Mucosa of descending colon (tissue), 3 donors: Measurements from ENCODE around the gene SMARCD1. TPM values are rescaled to one million over a fixed set of nuclear protein-coding genes. Genes with fewer than 3 reads are reported as not detected.

Experiments
- ATAC-seq: fragments of 200-7000 bp; cut with Tn5 transposase; one replicate; pipeline ENCODE4 v1.9.1; 2020; ENCODE audit warnings: mild to moderate bottlenecking, moderate library complexity
- DNase-seq, 3 donors: peaks; one replicate each; pipeline ENCODE4 v3.0.0-alpha.2; 2020
- H3K36me3 ChIP-seq: fragments of 200-600 bp; one replicate; pipeline ENCODE4 v1.8.0; 2021; ENCODE audit warnings: low read depth, mild to moderate bottlenecking
- H3K4me1 ChIP-seq: fragments of 200-600 bp; one replicate; pipeline ENCODE4 v1.8.0; 2021; ENCODE audit warnings: low read depth, mild to moderate bottlenecking
- H3K4me3 ChIP-seq: fragments of 200-600 bp; one replicate; pipeline ENCODE4 v1.8.0; 2021; ENCODE audit warnings: mild to moderate bottlenecking
- H3K9me3 ChIP-seq: fragments of 200-600 bp; one replicate; pipeline ENCODE4 v1.8.0; 2021; ENCODE audit warnings: mild to moderate bottlenecking
- intact Hi-C, 2 donors: fragments of 100-400 bp; cut with DNase I in 1 of 2; cut with micrococcal nuclease in 1 of 2; formaldehyde crosslinking; loops; one replicate each; pipeline versions ENCODE4 v1.11.0 to v1.11.1; 2022; cut with DNase I, micrococcal nuclease
- total RNA-seq, 3 donors: library from RNA; stranded (reverse); fragmentation: NEBNext Ultra II Directional in 2 of 3; extraction: Animal tissue kit (Norgen Biotek cat#: 25700) in 2 of 3; gene quantifications; one replicate each; pipeline versions ENCODE4 v1.2.1 to v1.2.4, GENCODE V29; 2021 to 2023
- TF ChIP-seq, protein P1 (sequence below): fragments of 200-600 bp; IDR thresholded peaks from one replicate; pipeline ENCODE4 v1.8.0; 2022; ENCODE audit warnings: antibody characterized with exemption, mild to moderate bottlenecking
- donor health status: DM: no; HTN: no; CAD: no; lungs with moderate emphysema.
- donor health status: DM: no; HTN: no; CAD: no.
- donor health status: DM: no; HTN: yes; CAD: no.

SMARCD1 gene
- total RNA-seq, 3 donors from 2014 or later, result 34.2 to 44.9 (median 38.9) TPM

DNA sequence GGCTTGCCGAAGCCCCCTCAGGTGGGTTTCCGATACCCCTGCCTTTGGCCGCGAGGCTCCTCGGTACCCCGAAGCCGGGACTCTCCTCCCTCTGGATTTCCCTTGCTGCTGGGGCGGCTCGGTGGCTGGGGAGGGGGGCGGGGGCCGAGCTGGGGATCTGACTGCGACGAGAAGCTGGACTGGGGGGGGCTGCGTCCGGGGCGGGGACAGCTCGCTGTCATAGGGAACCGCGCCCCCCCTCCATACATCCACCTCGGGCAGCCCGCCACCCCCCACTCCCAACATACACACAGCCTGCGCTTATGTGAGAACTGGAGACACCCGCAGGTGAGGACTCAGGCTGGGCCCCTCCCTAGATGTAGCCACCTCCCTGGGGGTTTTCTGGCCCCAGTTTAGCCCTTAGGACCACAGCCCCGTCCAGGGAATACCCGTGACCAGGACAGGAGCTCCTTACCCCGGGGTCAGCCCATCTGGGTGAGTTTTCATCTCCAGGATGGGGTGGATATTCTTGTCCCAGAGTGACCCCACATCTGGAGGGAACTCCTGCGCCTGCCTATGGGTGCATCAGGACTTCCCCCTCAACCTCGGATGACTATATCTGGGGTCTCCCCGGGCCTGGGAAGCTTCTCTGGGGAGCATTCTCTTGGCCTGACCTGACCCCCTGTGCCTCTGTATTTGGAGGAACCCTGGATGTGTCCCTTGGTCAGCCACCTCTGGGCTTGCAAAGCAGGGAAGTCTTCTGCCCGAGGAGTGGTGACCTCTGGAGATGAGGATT is 27.1 kb upstream of the SMARCD1 start:
- no peak overlapping the region for H3K4me3 ChIP-seq
- peaks cover 15% of the 10 kb centered on the region for H3K4me1 ChIP-seq
- no peaks in the 10 kb centered on the region for H3K36me3 ChIP-seq
- intact Hi-C loops, result loop anchor here in 1 of 2 donors (10.0 kb wide), 1 partner anchor 93 kb away; the partner anchor contains the start of gene AQP5
- DNase-seq (peak in 1 of 3 donors; percentile 50), ATAC-seq (no peak)
- no peaks in the 10 kb centered on the region for H3K9me3 ChIP-seq
- TF ChIP-seq, protein P1, sequence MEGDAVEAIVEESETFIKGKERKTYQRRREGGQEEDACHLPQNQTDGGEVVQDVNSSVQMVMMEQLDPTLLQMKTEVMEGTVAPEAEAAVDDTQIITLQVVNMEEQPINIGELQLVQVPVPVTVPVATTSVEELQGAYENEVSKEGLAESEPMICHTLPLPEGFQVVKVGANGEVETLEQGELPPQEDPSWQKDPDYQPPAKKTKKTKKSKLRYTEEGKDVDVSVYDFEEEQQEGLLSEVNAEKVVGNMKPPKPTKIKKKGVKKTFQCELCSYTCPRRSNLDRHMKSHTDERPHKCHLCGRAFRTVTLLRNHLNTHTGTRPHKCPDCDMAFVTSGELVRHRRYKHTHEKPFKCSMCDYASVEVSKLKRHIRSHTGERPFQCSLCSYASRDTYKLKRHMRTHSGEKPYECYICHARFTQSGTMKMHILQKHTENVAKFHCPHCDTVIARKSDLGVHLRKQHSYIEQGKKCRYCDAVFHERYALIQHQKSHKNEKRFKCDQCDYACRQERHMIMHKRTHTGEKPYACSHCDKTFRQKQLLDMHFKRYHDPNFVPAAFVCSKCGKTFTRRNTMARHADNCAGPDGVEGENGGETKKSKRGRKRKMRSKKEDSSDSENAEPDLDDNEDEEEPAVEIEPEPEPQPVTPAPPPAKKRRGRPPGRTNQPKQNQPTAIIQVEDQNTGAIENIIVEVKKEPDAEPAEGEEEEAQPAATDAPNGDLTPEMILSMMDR, result no peak

DNA sequence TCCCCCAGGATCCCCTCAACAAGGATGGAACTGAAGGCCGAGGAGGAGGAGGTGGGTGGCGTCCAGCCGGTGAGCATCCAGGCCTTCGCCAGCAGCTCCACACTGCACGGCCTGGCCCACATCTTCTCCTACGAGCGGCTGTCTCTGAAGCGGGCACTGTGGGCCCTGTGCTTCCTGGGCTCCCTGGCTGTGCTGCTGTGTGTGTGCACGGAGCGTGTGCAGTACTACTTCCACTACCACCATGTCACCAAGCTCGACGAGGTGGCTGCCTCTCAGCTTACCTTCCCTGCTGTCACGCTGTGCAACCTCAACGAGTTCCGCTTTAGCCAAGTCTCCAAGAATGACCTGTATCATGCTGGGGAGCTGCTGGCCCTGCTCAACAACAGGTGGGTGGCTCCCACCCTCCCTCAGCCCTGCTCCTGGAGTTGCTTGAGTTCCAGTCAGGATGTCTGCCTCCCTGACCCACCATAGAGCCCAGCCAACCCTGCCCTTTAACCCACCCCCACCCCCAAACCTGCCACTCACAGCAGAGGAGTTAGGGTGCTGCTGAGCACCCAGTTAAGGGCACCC is 26.3 kb upstream of the SMARCD1 start:
- Histone ChIP-seq H3K36me3 (no peaks in the 10 kb centered on the region), H3K4me1 (peaks cover 15% of the 10 kb centered on the region), H3K4me3 (no peak overlapping the region), H3K9me3 (no peaks in the 10 kb centered on the region)
- TF ChIP-seq, protein P1, result no peak
- ATAC-seq (no peak), DNase-seq (peak in 1 of 3 donors; percentile 45)
- intact Hi-C loops, result loop anchor here in 1 of 2 donors (10.0 kb wide), 1 partner anchor 94 kb away; the partner anchor contains the start of gene AQP5

DNA sequence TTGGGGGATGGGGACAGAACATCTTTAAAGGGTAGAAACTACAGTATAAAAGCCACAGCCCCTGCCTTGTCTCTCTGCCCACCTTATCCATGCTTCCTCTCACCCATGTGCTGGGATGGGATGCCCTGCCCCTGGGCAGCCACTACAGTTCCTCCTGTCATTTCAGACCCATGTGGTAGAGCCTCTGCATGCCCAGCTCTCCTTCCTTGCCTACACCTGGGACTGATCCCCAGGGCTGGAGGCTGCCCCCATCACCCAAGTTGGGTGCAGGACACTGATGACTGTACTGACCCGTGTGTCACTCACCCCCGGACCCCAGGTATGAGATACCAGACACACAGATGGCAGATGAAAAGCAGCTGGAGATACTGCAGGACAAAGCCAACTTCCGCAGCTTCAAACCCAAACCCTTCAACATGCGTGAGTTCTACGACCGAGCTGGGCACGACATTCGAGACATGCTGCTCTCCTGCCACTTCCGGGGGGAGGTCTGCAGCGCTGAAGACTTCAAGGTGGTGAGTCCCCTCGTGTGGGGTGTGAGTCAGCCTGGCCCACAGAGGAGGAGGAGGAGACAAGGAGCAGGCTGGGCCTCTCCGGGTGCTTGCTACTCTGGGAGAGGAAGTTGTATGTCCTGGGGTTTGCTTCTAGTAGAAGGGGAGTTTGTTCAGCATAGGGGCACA is 25.6 kb upstream of the SMARCD1 start:
- Histone ChIP-seq H3K36me3 (no peaks in the 10 kb centered on the region), H3K9me3 (no peaks in the 10 kb centered on the region), H3K4me1 (peaks cover 15% of the 10 kb centered on the region), H3K4me3 (no peak overlapping the region)
- ATAC-seq (no peak), DNase-seq (peak in 1 of 3 donors; percentile 11)
- TF ChIP-seq, protein P1, result no peak
- intact Hi-C loops, result loop anchor here (5.0 to 10.0 kb wide), 2 partner anchors 87 to 95 kb away; partner anchors contain the start of genes AQP5 (in 1 of the 2) and AQP6 (in 1 of the 2)

DNA sequence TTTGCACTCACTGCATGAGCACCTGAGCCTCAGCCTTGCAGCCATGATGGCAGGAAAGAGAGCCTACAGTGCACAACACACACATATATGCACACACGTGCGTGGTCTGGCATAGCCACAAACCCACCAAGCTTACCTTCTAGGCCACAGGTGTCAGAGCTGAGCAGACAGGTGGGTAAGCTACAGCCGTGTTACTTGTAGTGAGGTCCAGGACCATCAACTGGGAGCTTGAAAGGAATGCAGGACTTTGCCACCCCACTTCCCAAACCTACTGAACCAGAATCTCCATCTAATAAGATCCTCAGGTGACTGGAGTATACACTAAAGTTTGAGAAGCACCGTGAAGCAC is 25.0 kb upstream of the SMARCD1 start:
- TF ChIP-seq, protein P1, result no peak
- no peak for ATAC-seq
- Histone ChIP-seq H3K36me3 (no peaks in the 10 kb centered on the region), H3K4me3 (no peak overlapping the region), H3K9me3 (no peaks in the 10 kb centered on the region), H3K4me1 (peaks cover 15% of the 10 kb centered on the region)
- no peak for DNase-seq
- intact Hi-C loops, result loop anchor here in 1 of 2 donors (5.0 kb wide), 1 partner anchor 88 kb away; the partner anchor contains the start of gene AQP6

DNA sequence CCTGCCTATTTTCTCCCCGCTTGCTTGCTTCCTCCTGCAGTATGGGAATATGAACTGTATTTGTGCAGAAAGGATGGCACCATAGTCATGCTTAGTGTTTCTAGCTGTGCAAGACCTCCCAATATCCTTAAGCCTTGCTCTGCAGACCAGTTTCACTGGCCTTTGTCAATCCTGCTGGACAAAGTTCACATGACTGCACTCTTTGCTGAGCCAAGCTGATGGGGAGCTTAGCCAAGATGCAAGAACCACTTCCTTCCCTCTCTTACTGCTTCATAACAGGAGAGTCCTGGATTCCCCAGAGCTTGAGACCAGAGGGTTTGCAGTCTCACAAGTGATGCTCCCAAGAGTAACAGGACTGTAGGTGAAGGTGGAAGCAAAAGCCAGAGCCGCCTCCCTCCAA is 24.0 kb upstream of the SMARCD1 start:
- Histone ChIP-seq H3K4me3 (no peak overlapping the region), H3K36me3 (no peaks in the 10 kb centered on the region), H3K9me3 (no peaks in the 10 kb centered on the region), H3K4me1 (peaks cover 9% of the 10 kb centered on the region)
- no peak for ATAC-seq
- no peak for DNase-seq
- intact Hi-C loops, result loop anchor here in 1 of 2 donors (5.0 kb wide), 1 partner anchor 89 kb away; the partner anchor contains the start of gene AQP6
- TF ChIP-seq, protein P1, result no peak
